Measurements from ENCODE around the gene TCERG1.

TCERG1 gene

GRCh38 chr5:146523698-146524097 is 76.6 kb downstream of the TCERG1 start:
- Histone ChIP-seq H2AFZ (ENCODE audit: low read depth) (no peak overlapping the region), H3K27ac (no peak overlapping the region), H3K4me2 (no peak overlapping the region), H3K4me3 (IDR thresholded peaks at IDR 0.05; ENCODE audit: insufficient read depth, low read depth, low read length) (no peak overlapping the region), H4K20me1 (ENCODE audit: insufficient read depth) (no peaks in the 10 kb centered on the region), H3K79me2 (ENCODE audit: insufficient read depth, low read depth) (no peaks in the 10 kb centered on the region), H3K4me1 (ENCODE audit: low read depth, poor library complexity, severe bottlenecking) (no peaks in the 10 kb centered on the region), H3K27me3 (ENCODE audit: insufficient read depth, low read depth) (no peaks in the 10 kb centered on the region), H3K9ac (no peak overlapping the region), H3K36me3 (ENCODE audit: insufficient read depth) (no peaks in the 10 kb centered on the region)
- no peak for TF ChIP-seq CTCF (conservative IDR thresholded peaks at IDR 0.05; ENCODE audit: low read depth, low read length)

DNA sequence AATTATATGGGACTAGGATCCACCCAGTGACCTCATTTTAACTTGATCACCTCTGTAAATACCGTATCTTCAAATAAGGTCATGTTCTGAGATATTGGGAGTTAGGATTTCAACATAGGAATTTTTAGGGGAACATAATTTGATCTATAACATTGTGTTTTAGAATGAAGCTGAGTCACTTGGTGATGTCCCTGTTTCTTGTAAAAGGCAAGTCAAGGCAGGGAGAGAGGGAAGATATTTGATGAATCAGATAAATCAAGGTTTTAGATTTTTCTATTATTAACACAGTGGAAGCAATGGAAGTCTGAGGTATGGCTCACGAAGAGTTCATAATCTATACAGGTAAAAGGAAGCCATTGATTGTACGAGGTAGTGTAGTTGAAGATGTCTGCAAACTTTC is 80.7 kb downstream of the TCERG1 start:
- no peaks in the 10 kb centered on the region for H3K27me3 ChIP-seq (ENCODE audit: insufficient read depth, low read depth)

GRCh38 chr5:146528236-146528635 is 81.1 kb downstream of the TCERG1 start:
- no peaks in the 10 kb centered on the region for H3K27me3 ChIP-seq (ENCODE audit: insufficient read depth, low read depth)
- no peak for TF ChIP-seq CTCF (conservative IDR thresholded peaks at IDR 0.05; ENCODE audit: low read depth, low read length)
- peaks cover 7% of the 10 kb centered on the region for H3K4me1 ChIP-seq (ENCODE audit: low read depth, poor library complexity, severe bottlenecking)
- no peak overlapping the region for H3K4me2 ChIP-seq
- no peak overlapping the region for H3K27ac ChIP-seq
- no peak overlapping the region for H3K4me3 ChIP-seq (IDR thresholded peaks at IDR 0.05; ENCODE audit: insufficient read depth, low read depth, low read length)
- H2AFZ ChIP-seq (ENCODE audit: low read depth), result no peak overlapping the region
- H4K20me1 ChIP-seq (ENCODE audit: insufficient read depth), result no peaks in the 10 kb centered on the region
- no peak overlapping the region for H3K9ac ChIP-seq
- H3K79me2 ChIP-seq (ENCODE audit: insufficient read depth, low read depth), result no peaks in the 10 kb centered on the region
- H3K36me3 ChIP-seq (ENCODE audit: insufficient read depth), result no peaks in the 10 kb centered on the region

More for the DNA sequence above, 80.7 kb downstream of the TCERG1 start:
- no peak overlapping the region for H2AFZ ChIP-seq (ENCODE audit: low read depth)
- H3K4me3 ChIP-seq (IDR thresholded peaks at IDR 0.05; ENCODE audit: insufficient read depth, low read depth, low read length), result no peak overlapping the region
- no peaks in the 10 kb centered on the region for H3K36me3 ChIP-seq (ENCODE audit: insufficient read depth)
- H3K27ac ChIP-seq, result no peak overlapping the region
- no peak for TF ChIP-seq CTCF (conservative IDR thresholded peaks at IDR 0.05; ENCODE audit: low read depth, low read length)
- H3K4me1 ChIP-seq (ENCODE audit: low read depth, poor library complexity, severe bottlenecking), result peaks cover 7% of the 10 kb centered on the region
- H3K4me2 ChIP-seq, result no peak overlapping the region
- no peak overlapping the region for H3K9ac ChIP-seq
- no peaks in the 10 kb centered on the region for H3K79me2 ChIP-seq (ENCODE audit: insufficient read depth, low read depth)
- H4K20me1 ChIP-seq (ENCODE audit: insufficient read depth), result no peaks in the 10 kb centered on the region

DNA sequence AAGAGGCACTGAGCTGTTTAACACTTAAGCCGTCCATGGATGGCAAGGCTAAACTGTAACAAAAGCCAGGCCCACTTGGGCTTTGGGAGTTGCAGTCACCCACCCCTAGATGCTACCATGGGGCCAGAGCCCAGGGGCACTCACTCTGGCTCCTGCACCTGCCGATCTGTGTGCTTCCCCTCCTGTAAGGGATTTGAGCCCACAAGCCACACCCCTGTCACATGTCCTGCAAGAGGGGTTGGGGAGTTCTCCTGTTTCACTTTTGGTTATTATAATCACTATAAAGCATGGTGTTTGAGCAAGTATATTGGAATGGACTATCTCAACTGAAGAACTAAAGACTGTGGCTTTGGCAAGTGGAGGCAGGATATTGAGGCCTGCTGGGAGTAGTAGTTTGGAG is 82.9 kb downstream of the TCERG1 start:
- Histone ChIP-seq H3K9ac (no peak overlapping the region), H2AFZ (ENCODE audit: low read depth) (peak overlapping the region; percentile 1; the same call in 1 of the 2 replicates), H3K79me2 (ENCODE audit: insufficient read depth, low read depth) (no peaks in the 10 kb centered on the region), H4K20me1 (ENCODE audit: insufficient read depth) (no peaks in the 10 kb centered on the region), H3K27me3 (ENCODE audit: insufficient read depth, low read depth) (no peaks in the 10 kb centered on the region), H3K36me3 (ENCODE audit: insufficient read depth) (no peaks in the 10 kb centered on the region), H3K4me3 (IDR thresholded peaks at IDR 0.05; ENCODE audit: insufficient read depth, low read depth, low read length) (no peak overlapping the region), H3K27ac (no peak overlapping the region), H3K4me1 (ENCODE audit: low read depth, poor library complexity, severe bottlenecking) (peaks cover 9% of the 10 kb centered on the region), H3K4me2 (no peak overlapping the region)
- TF ChIP-seq CTCF (conservative IDR thresholded peaks at IDR 0.05; ENCODE audit: low read depth, low read length), result no peak
